IPS-15b (cell line): Measurements from ENCODE around the gene ZNF319.

Experiments
- H3K27me3 ChIP-seq: one replicate; pipeline ENCODE4 v1.6.1; 2013; ENCODE audit warnings: low read length; ENCODE audit not compliant: control insufficient read depth, insufficient read depth
- H3K36me3 ChIP-seq: one replicate; pipeline ENCODE4 v1.6.1; 2013; ENCODE audit warnings: low read length; ENCODE audit not compliant: control insufficient read depth, insufficient read depth
- H3K4me1 ChIP-seq: one replicate; pipeline ENCODE4 v1.6.1; 2013; ENCODE audit warnings: mild to moderate bottlenecking, low read length; ENCODE audit not compliant: control insufficient read depth, insufficient read depth
- H3K4me3 ChIP-seq: one replicate; pipeline ENCODE4 v1.5.1; 2013; ENCODE audit warnings: low read depth, low read length
- H3K9ac ChIP-seq: one replicate; pipeline ENCODE4 v1.6.1; 2013; ENCODE audit warnings: low read depth, mild to moderate bottlenecking, low read length
- H3K9me3 ChIP-seq: one replicate; pipeline ENCODE4 v1.6.1; 2013; ENCODE audit warnings: mild to moderate bottlenecking, low read length; ENCODE audit not compliant: control insufficient read depth, insufficient read depth

The ZNF319 gene

GRCh38 chr16:57952909-57953308 is 47.6 kb downstream of the ZNF319 start:
- H3K9me3 ChIP-seq = no peaks in the 10 kb centered on the region
- H3K27me3 ChIP-seq = no peaks in the 10 kb centered on the region
- H3K4me3 ChIP-seq = no peak overlapping the region
- no peaks in the 10 kb centered on the region for H3K36me3 ChIP-seq
- peaks cover 8% of the 10 kb centered on the region for H3K4me1 ChIP-seq
- no peak overlapping the region for H3K9ac ChIP-seq

- Histone ChIP-seq H3K9me3 (no peaks in the 10 kb centered on the region), H3K9ac (no peak overlapping the region), H3K36me3 (no peaks in the 10 kb centered on the region), H3K4me3 (no peak overlapping the region), H3K27me3 (no peaks in the 10 kb centered on the region), H3K4me1 (no peaks in the 10 kb centered on the region)
Measured at GRCh38 chr16:57951204-57951960, 49.1 kb downstream of the ZNF319 start.

GRCh38 chr16:57950382-57950781 is 50.1 kb downstream of the ZNF319 start:
- Histone ChIP-seq H3K4me1 (no peaks in the 10 kb centered on the region), H3K4me3 (no peak overlapping the region), H3K9ac (no peak overlapping the region), H3K9me3 (no peaks in the 10 kb centered on the region), H3K27me3 (no peaks in the 10 kb centered on the region), H3K36me3 (no peaks in the 10 kb centered on the region)

- Histone ChIP-seq H3K9ac (no peak overlapping the region), H3K4me3 (no peak overlapping the region), H3K9me3 (no peaks in the 10 kb centered on the region), H3K4me1 (no peaks in the 10 kb centered on the region), H3K27me3 (no peaks in the 10 kb centered on the region), H3K36me3 (no peaks in the 10 kb centered on the region)
Measured at GRCh38 chr16:57949595-57950238, 50.8 kb downstream of the ZNF319 start.

GRCh38 chr16:57949013-57949412 is 51.5 kb downstream of the ZNF319 start:
- H3K4me3 ChIP-seq = no peak overlapping the region
- no peaks in the 10 kb centered on the region for H3K4me1 ChIP-seq
- H3K36me3 ChIP-seq = no peaks in the 10 kb centered on the region
- H3K9ac ChIP-seq = no peak overlapping the region
- H3K27me3 ChIP-seq = no peaks in the 10 kb centered on the region
- no peaks in the 10 kb centered on the region for H3K9me3 ChIP-seq

GRCh38 chr16:57948027-57948426 is 52.4 kb downstream of the ZNF319 start:
- H3K4me3 ChIP-seq = no peak overlapping the region
- no peaks in the 10 kb centered on the region for H3K9me3 ChIP-seq

GRCh38 chr16:57947261-57947660 is 53.2 kb downstream of the ZNF319 start:
- Histone ChIP-seq H3K9me3 (no peaks in the 10 kb centered on the region), H3K27me3 (no peaks in the 10 kb centered on the region), H3K36me3 (no peaks in the 10 kb centered on the region), H3K4me1 (no peaks in the 10 kb centered on the region), H3K4me3 (no peak overlapping the region), H3K9ac (no peak overlapping the region)

More at GRCh38 chr16:57948027-57948426, 52.4 kb downstream of the ZNF319 start:
- Histone ChIP-seq H3K4me1 (no peaks in the 10 kb centered on the region), H3K36me3 (no peaks in the 10 kb centered on the region), H3K27me3 (no peaks in the 10 kb centered on the region), H3K9ac (no peak overlapping the region)

GRCh38 chr16:57946181-57946801 is 54.2 kb downstream of the ZNF319 start:
- Histone ChIP-seq H3K9me3 (no peaks in the 10 kb centered on the region), H3K4me1 (no peaks in the 10 kb centered on the region), H3K27me3 (no peaks in the 10 kb centered on the region), H3K9ac (no peak overlapping the region), H3K4me3 (no peak overlapping the region), H3K36me3 (no peaks in the 10 kb centered on the region)

- no peaks in the 10 kb centered on the region for H3K4me1 ChIP-seq
- H3K4me3 ChIP-seq = no peak overlapping the region
Measured at GRCh38 chr16:57945740-57946138, 54.7 kb downstream of the ZNF319 start.

GRCh38 chr16:57944970-57945739 is 55.3 kb downstream of the ZNF319 start:
- Histone ChIP-seq H3K36me3 (no peaks in the 10 kb centered on the region), H3K4me3 (no peak overlapping the region), H3K9me3 (no peaks in the 10 kb centered on the region), H3K4me1 (no peaks in the 10 kb centered on the region), H3K9ac (no peak overlapping the region), H3K27me3 (no peaks in the 10 kb centered on the region)

More at GRCh38 chr16:57945740-57946138, 54.7 kb downstream of the ZNF319 start:
- Histone ChIP-seq H3K9ac (no peak overlapping the region), H3K36me3 (no peaks in the 10 kb centered on the region), H3K9me3 (no peaks in the 10 kb centered on the region), H3K27me3 (no peaks in the 10 kb centered on the region)
